GM19455 (cell line): ENCODE results near the gene PRELID3B.
"Not testable (repeated sequence)": the region's sequence is repeated elsewhere in the genome, so short reads cannot be mapped to it uniquely, and the experiment has no call there.

Experiments used
- ATAC-seq: cut with Tn5 transposase; IDR thresholded peaks from one replicate; pipeline ENCODE4 v1.9.1; 2021; ENCODE audit not compliant: unreplicated experiment

The PRELID3B gene

GRCh38 chr20:59050437-59050836 lies 7.9 kb upstream of the PRELID3B start:
- no peak for ATAC-seq

- no peak for ATAC-seq
These were observed 6.1 kb upstream of the PRELID3B start for GRCh38 chr20:59048681-59049030.

- no peak for ATAC-seq
These were observed 5.5 kb upstream of the PRELID3B start for GRCh38 chr20:59047938-59048680.

- no peak for ATAC-seq
These were observed 4.3 kb upstream of the PRELID3B start for GRCh38 chr20:59046862-59047261.

- no peak for ATAC-seq
These were observed 2.2 kb upstream of the PRELID3B start for GRCh38 chr20:59044796-59045195.

- no peak for ATAC-seq
These were observed 1.7 kb upstream of the PRELID3B start for GRCh38 chr20:59044295-59044694.

GRCh38 chr20:59043698-59044097 lies 1.1 kb upstream of the PRELID3B start:
- ATAC-seq: no peak

GRCh38 chr20:59042796-59043631 lies 428 bp upstream of the PRELID3B start:
- peak; percentile 85 for ATAC-seq

GRCh38 chr20:59041487-59041886 lies 1.1 kb downstream of the PRELID3B start:
- ATAC-seq: not testable (repeated sequence)

- ATAC-seq: no peak
These were observed 1.9 kb downstream of the PRELID3B start for GRCh38 chr20:59040667-59041066.

- no peak for ATAC-seq
These were observed 3.4 kb downstream of the PRELID3B start for GRCh38 chr20:59039233-59039632.

GRCh38 chr20:59037386-59037785 lies 5.2 kb downstream of the PRELID3B start:
- ATAC-seq: no peak

GRCh38 chr20:59035381-59035780 lies 7.2 kb downstream of the PRELID3B start:
- no peak for ATAC-seq

- ATAC-seq: no peak
These were observed 8.9 kb downstream of the PRELID3B start for GRCh38 chr20:59033616-59034165.

- no peak for ATAC-seq
These were observed 9.5 kb downstream of the PRELID3B start for GRCh38 chr20:59033093-59033492.

- ATAC-seq: peak; percentile 42
These were observed 9.9 kb downstream of the PRELID3B start for GRCh38 chr20:59032713-59033059.

- peak; percentile 91 for ATAC-seq
These were observed 10.4 kb downstream of the PRELID3B start, which contains the start of gene ATP5F1E for GRCh38 chr20:59032023-59032712. TSS of gene ATP5F1E (minus strand) at chr20:59032335. CDS start at chr20:59032251, 84 bp downstream.

- no peak for ATAC-seq
These were observed 11.0 kb downstream of the PRELID3B start for GRCh38 chr20:59031564-59032022.

GRCh38 chr20:59030911-59031563 lies 11.5 kb downstream of the PRELID3B start:
- no peak for ATAC-seq

- no peak for ATAC-seq
These were observed 13.8 kb downstream of the PRELID3B start for GRCh38 chr20:59028812-59029211.
